ENCODE results near the gene APRT.

Gene APRT

DNA sequence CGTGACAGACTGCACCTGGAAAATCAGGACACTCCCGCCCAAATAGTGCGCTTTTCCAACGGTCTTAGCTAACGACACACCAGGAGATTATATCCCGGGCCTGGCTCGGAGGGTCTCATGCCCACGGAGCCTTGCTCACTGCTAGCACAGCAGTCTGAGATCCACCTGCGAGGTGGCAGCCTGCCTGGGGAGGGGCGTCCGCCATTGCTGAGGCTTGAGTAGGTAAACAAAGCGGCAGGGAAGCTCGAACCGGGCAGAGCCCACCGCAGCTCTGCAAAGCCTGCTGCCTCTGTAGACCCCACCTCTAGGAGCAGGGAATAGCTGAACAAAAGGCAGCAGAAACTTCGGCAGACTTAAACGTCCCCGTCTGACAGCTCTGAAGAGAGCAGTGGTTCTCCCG, 39.9 kb upstream of the APRT start:
- no peak overlapping the region for H3K27ac ChIP-seq (ENCODE audit: low read depth, low read length)
- no peaks in the 10 kb centered on the region for H3K36me3 ChIP-seq (ENCODE audit: control insufficient read depth, insufficient read depth, low read length)
- no peaks in the 10 kb centered on the region for H3K27me3 ChIP-seq (ENCODE audit: control insufficient read depth, insufficient read depth, low read length)
- H3K4me3 ChIP-seq (ENCODE audit: low read length), result no peak overlapping the region
- no peak overlapping the region for H3K9ac ChIP-seq (ENCODE audit: low read length)
- H3K4me1 ChIP-seq (ENCODE audit: control insufficient read depth, insufficient read depth, low read length), result peaks cover 7% of the 10 kb centered on the region

DNA sequence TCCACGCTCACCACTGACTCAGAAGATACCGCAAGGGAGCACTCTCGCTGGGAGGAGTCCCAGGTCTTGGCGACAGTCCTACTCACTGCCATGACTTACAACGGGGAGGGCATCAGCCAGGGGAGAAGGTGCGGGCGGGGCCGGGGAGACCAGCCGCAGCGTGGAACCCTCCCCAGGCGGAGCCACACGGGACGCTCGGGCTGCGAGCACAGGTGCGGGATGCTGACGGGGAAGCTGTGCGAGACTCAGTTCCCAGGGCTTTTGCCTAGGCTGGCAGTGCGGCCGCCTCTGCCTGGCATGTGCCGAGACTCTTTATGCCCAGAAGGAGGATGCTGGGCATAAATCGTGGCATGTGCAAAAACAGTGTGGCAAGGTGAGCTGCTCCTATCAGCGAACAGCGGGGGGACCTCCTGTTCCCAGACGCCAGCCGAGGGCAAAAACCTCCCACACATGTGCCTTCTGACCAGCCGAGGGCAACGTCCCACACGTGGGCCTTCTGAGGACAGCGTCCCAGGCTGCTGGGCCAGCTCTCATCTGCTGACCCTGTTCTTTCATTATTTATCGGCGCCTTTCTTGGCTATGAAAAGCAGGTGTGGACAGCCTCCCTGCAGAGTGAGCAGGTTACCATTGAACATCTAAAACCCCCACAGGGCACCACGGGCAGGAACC, 38.9 kb upstream of the APRT start:
- no peak overlapping the region for H3K27ac ChIP-seq (ENCODE audit: low read depth, low read length)
- H3K4me3 ChIP-seq (ENCODE audit: low read length), result no peak overlapping the region
- H3K4me1 ChIP-seq (ENCODE audit: control insufficient read depth, insufficient read depth, low read length), result peaks cover under 1% of the 10 kb centered on the region
- H3K27me3 ChIP-seq (ENCODE audit: control insufficient read depth, insufficient read depth, low read length), result no peaks in the 10 kb centered on the region
- H3K36me3 ChIP-seq (ENCODE audit: control insufficient read depth, insufficient read depth, low read length), result no peaks in the 10 kb centered on the region
- H3K9ac ChIP-seq (ENCODE audit: low read length), result no peak overlapping the region

DNA sequence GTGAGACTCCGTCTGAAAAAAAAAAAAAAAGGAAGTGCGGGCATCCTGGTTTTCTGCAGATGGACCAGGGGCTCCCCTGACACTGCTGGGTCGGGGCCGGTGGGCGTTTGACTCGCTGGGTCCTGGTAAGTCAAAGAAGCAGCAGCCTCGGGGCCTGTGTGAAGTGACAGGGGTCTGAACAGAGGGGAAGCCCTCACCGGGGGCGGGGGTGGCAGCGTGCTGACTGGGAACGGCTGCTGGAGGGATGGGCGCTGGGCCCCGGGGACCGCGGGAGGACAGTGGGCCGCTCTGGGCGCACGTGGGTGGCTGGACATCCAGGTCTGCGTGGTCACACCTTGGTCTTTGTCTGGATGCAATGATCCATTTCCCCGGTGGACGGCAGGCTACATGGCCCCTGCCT, 36.8 kb upstream of the APRT start:
- no peak overlapping the region for H3K4me3 ChIP-seq (ENCODE audit: low read length)
- no peaks in the 10 kb centered on the region for H3K4me1 ChIP-seq (ENCODE audit: control insufficient read depth, insufficient read depth, low read length)
- no peak overlapping the region for H3K9ac ChIP-seq (ENCODE audit: low read length)
- H3K27ac ChIP-seq (ENCODE audit: low read depth, low read length), result no peak overlapping the region
- no peaks in the 10 kb centered on the region for H3K36me3 ChIP-seq (ENCODE audit: control insufficient read depth, insufficient read depth, low read length)
- no peaks in the 10 kb centered on the region for H3K27me3 ChIP-seq (ENCODE audit: control insufficient read depth, insufficient read depth, low read length)

DNA sequence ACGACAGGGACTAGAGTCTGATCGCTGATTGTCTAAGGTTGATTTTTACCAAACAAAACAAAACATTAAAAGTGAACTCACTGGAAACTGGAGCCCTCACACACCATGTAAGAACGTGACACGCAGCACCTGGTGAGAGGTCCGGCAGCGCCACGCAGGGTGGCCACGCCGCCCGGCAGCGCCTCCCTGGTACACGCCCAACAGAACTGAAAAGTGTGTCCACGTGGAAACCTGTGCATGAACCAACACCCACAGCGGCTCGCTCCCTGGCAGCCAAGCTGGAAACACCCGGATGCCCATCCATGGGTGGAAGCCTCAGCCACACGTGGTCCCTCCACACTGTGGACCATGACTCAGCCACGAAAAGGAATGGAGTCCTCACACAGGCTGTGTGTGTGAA, 35.9 kb upstream of the APRT start:
- Histone ChIP-seq H3K27me3 (ENCODE audit: control insufficient read depth, insufficient read depth, low read length) (no peaks in the 10 kb centered on the region), H3K4me1 (ENCODE audit: control insufficient read depth, insufficient read depth, low read length) (no peaks in the 10 kb centered on the region), H3K4me3 (ENCODE audit: low read length) (no peak overlapping the region), H3K9ac (ENCODE audit: low read length) (no peak overlapping the region), H3K36me3 (ENCODE audit: control insufficient read depth, insufficient read depth, low read length) (no peaks in the 10 kb centered on the region), H3K27ac (ENCODE audit: low read depth, low read length) (no peak overlapping the region)

DNA sequence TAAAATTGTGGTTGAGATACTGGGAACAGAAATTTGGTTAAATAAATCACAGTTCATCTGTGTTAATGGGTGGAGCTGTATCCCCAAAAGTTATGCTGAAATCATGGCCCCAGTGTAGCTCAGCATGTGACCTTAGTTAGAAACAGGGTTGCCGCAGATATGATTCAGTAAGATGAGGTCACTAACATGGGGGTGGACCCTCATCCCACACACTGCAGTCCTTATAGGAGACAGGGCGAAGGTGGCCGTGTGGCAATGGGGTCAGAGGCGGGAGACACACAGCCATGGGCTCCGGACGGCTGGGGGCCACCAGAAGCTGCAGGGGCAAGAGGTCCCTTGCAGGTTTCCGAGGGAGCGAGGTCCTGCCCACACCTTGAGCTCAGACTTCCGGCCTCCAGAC, 34.4 kb upstream of the APRT start:
- H3K9ac ChIP-seq (ENCODE audit: low read length), result no peak overlapping the region
- H3K36me3 ChIP-seq (ENCODE audit: control insufficient read depth, insufficient read depth, low read length), result no peaks in the 10 kb centered on the region
- H3K27ac ChIP-seq (ENCODE audit: low read depth, low read length), result no peak overlapping the region
- no peaks in the 10 kb centered on the region for H3K4me1 ChIP-seq (ENCODE audit: control insufficient read depth, insufficient read depth, low read length)
- no peak overlapping the region for H3K4me3 ChIP-seq (ENCODE audit: low read length)
- no peaks in the 10 kb centered on the region for H3K27me3 ChIP-seq (ENCODE audit: control insufficient read depth, insufficient read depth, low read length)

DNA sequence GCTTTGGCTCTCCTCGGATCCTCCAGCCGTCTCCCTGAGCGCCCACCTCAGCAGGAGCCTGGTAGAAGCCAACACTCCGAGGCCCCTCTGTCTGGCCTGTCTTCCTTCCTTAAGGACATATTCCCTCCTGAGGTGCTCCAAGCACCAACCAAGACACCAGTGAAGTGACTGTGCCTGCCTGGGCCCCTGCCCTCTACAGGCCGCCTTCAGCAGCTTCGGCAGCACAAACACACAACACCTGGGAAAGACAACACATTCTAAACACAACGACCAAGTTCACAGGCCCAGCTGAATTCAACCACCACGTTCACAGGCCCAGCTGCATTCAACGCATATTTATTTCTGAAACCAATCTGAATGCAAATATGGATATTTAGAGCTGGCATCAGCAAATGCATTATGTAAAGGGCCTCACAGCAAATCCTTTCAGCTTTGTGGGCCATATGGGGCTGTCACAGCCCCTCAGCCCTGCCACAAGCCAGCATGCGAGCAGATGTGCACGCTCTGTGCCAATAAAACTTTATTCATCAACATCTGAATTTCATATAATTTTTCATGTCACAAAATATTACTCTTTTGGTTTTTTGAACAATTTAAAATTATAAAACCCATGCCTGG, 32.8 kb upstream of the APRT start:
- Histone ChIP-seq H3K27ac (ENCODE audit: low read depth, low read length) (no peak overlapping the region), H3K4me1 (ENCODE audit: control insufficient read depth, insufficient read depth, low read length) (no peaks in the 10 kb centered on the region), H3K9ac (ENCODE audit: low read length) (no peak overlapping the region), H3K36me3 (ENCODE audit: control insufficient read depth, insufficient read depth, low read length) (peaks cover 6% of the 10 kb centered on the region), H3K27me3 (ENCODE audit: control insufficient read depth, insufficient read depth, low read length) (no peaks in the 10 kb centered on the region), H3K4me3 (ENCODE audit: low read length) (no peak overlapping the region)

DNA sequence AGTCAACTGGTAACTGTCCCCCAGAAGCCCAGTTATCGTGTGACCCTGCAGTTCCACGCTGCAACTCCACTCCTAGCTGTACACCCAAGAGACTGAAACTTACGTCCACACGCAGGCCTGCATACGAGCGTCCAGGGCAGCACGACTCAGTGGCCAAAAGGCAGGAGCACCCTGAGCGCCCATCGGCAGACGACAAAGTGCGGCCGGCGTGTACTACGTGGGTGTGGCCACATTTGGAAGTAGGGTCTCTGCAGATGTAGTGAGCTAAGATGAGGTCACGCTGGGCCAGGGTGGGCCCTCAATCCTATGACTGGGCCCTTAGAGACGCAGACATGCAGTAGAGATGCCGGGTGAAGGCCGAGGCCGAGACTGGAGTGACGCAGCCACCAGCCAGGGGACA, 31.5 kb upstream of the APRT start:
- Histone ChIP-seq H3K9ac (ENCODE audit: low read length) (no peak overlapping the region), H3K4me3 (ENCODE audit: low read length) (no peak overlapping the region), H3K27ac (ENCODE audit: low read depth, low read length) (no peak overlapping the region), H3K27me3 (ENCODE audit: control insufficient read depth, insufficient read depth, low read length) (no peaks in the 10 kb centered on the region), H3K4me1 (ENCODE audit: control insufficient read depth, insufficient read depth, low read length) (no peaks in the 10 kb centered on the region), H3K36me3 (ENCODE audit: control insufficient read depth, insufficient read depth, low read length) (peaks cover 9% of the 10 kb centered on the region)

DNA sequence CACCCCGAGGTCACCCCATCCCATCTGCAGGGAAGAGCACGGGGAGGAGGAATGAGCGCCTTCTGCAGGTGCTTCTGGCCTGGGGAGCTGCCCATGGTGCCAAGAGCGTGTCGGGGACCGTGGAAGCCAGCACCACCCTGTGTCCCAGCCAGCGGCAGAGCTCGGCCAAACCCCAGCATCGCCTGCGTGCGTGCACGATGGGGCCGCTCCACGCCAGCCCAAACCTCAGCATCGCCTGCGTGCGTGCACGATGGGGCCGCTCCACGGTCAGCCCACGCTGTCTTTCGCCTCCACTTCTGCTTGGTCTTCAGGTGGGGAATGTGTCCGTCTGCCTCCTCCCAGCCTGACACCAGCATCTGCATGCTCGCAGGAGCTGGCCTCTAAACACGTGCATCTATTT, 31.1 kb upstream of the APRT start:
- Histone ChIP-seq H3K4me1 (ENCODE audit: control insufficient read depth, insufficient read depth, low read length) (no peaks in the 10 kb centered on the region), H3K9ac (ENCODE audit: low read length) (no peak overlapping the region), H3K27me3 (ENCODE audit: control insufficient read depth, insufficient read depth, low read length) (no peaks in the 10 kb centered on the region), H3K36me3 (ENCODE audit: control insufficient read depth, insufficient read depth, low read length) (peaks cover 9% of the 10 kb centered on the region), H3K4me3 (ENCODE audit: low read length) (no peak overlapping the region), H3K27ac (ENCODE audit: low read depth, low read length) (no peak overlapping the region)

DNA sequence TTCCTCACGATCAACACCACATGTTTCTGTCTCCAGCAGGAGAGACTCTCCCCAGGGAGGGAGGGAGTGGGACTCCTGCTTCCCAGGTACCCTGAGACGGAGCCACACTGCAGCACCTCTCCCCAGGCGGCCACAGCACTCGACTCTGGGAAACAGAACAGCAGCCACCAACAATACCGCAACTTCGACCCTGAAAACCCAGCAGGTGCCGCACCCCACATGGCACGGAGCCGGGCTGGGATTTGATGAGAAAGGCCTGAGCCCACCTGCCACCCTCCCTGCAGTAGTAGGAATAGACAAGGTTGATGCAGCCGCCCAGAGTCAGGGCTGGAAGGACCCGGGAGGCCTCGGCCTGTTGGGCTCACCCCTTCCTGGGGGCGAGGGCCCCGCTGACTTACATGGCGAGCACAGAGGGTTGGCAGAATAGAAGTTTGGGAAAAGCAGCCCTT, 30.6 kb upstream of the APRT start:
- H3K4me1 ChIP-seq (ENCODE audit: control insufficient read depth, insufficient read depth, low read length), result no peaks in the 10 kb centered on the region
- H3K9ac ChIP-seq (ENCODE audit: low read length), result no peak overlapping the region
- H3K36me3 ChIP-seq (ENCODE audit: control insufficient read depth, insufficient read depth, low read length), result peaks cover 9% of the 10 kb centered on the region
- H3K4me3 ChIP-seq (ENCODE audit: low read length), result no peak overlapping the region
- no peak overlapping the region for H3K27ac ChIP-seq (ENCODE audit: low read depth, low read length)
- H3K27me3 ChIP-seq (ENCODE audit: control insufficient read depth, insufficient read depth, low read length), result no peaks in the 10 kb centered on the region

DNA sequence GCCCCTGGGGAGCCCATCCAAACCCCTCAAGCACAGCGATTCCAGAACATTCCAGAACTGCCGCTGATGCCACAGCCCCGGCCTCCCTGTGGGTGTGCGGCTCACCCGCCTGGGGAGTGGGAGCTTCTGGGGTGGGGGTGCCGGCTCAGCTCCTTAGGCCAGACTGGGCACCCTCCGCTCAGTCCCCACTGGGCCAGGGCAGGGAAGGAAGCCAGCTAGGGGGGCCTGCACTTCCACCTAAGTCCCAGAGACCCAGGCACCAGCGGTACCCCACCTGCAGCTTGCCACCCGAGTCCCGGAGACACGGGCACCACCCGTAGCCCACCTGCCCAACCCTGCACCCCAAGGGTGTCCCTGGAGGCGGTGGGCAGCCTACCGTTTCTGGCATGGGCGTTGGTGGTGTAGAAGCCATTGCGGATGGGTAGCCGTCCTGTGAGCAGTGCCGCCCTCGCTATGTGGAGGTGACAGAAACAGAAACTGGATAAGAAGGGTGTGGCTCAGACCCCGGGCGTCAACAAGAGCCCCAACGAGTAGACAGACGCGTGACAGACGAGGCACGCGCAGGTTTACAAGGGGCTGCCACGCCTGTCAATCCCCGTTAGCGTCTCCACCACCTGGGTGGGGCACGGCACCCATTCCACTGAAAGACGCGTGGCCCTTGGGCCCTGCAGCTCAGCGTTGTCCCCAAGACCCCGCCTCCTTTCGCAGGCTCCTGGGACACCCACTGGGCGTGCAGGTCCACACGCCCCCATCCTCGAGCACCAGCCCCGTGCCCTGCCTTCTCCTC, 30.0 kb upstream of the APRT start:
- Histone ChIP-seq H3K27ac (ENCODE audit: low read depth, low read length) (no peak overlapping the region), H3K27me3 (ENCODE audit: control insufficient read depth, insufficient read depth, low read length) (no peaks in the 10 kb centered on the region), H3K9ac (ENCODE audit: low read length) (no peak overlapping the region), H3K4me3 (ENCODE audit: low read length) (no peak overlapping the region), H3K4me1 (ENCODE audit: control insufficient read depth, insufficient read depth, low read length) (no peaks in the 10 kb centered on the region), H3K36me3 (ENCODE audit: control insufficient read depth, insufficient read depth, low read length) (peaks cover 9% of the 10 kb centered on the region)

DNA sequence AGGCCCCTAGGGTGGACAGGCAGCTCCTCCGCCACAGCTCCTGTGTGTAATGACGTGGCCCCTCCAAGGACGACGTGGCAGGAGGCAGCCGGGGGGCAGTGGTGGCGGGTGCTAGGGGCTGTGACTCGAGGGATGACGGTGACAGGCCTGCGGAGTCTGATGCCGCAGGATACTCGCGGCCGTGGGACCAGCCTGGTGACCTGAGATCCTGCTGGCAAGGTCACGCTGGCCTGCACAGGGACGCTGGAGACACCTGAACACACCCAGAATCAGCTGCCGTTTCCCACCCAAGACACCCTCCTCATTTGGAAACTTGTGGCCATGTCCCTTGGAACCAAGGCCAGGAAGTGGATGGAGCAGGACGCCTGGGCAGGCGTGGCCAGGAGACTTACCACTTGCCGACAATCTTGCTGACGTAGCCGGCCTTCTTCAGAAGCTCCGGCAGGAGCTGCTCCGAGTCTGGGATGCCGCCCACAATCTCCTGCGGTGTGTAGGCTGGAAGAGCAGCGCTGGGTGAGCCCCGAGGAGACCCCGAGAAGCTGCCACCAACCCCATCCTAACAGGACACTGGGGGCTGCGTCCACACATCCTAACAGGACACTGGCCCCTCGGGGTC, 29.0 kb upstream of the APRT start:
- Histone ChIP-seq H3K4me3 (ENCODE audit: low read length) (no peak overlapping the region), H3K4me1 (ENCODE audit: control insufficient read depth, insufficient read depth, low read length) (no peaks in the 10 kb centered on the region), H3K27me3 (ENCODE audit: control insufficient read depth, insufficient read depth, low read length) (no peaks in the 10 kb centered on the region), H3K9ac (ENCODE audit: low read length) (no peak overlapping the region), H3K36me3 (ENCODE audit: control insufficient read depth, insufficient read depth, low read length) (peaks cover 9% of the 10 kb centered on the region), H3K27ac (ENCODE audit: low read depth, low read length) (no peak overlapping the region)

DNA sequence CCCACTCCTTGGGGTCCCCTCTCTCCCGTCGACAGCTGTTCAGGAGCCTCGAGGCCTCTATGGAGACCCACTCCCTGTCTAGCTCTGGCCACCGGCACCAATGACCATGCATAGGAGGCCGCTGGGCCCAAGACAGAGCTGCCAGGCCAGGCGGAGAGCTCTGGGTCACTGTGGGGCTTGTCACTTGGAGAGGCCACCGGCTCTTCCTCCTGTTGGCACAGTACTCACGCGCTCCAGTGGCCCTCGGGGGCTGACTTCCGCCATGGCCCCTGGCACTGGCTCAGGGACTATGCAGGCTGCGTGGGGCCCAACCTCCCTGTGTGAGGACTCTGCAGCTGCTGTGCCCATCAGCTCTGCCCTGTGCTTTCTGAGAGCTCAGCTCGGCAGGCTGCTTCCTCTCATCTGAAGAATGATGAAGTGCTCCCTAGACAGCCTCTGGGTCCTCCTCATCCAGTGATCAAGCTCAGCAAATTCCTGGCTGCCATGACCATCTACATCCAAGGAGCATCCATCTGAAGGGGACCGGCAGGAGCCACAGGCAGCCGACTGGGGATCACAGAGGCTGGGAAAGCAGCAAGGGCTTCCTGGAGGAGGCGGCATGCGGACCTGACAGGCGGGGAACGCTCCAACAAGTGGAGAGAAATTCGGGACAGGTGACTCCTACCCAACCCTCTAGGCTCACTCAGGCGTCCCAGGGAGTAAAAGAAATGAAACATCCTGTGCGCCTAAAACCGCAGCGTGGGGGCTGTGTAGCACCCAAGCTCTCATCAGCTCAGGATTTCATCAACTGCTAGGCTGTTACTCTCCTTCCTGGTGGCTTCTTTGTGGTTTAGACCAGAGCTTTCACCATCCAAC, 28.2 kb upstream of the APRT start:
- no peak overlapping the region for H3K27ac ChIP-seq (ENCODE audit: low read depth, low read length)
- no peaks in the 10 kb centered on the region for H3K27me3 ChIP-seq (ENCODE audit: control insufficient read depth, insufficient read depth, low read length)
- peaks cover 13% of the 10 kb centered on the region for H3K36me3 ChIP-seq (ENCODE audit: control insufficient read depth, insufficient read depth, low read length)
- no peak overlapping the region for H3K4me3 ChIP-seq (ENCODE audit: low read length)
- H3K9ac ChIP-seq (ENCODE audit: low read length), result no peak overlapping the region
- H3K4me1 ChIP-seq (ENCODE audit: control insufficient read depth, insufficient read depth, low read length), result no peaks in the 10 kb centered on the region
